ENCODE results near the gene EPS8L2. TPM values are rescaled to one million over a fixed set of nuclear protein-coding genes. Genes with fewer than 3 reads are reported as not detected.

The EPS8L2 gene
- total RNA-seq, 2 experiments from 2014 or later, result 12.4 to 12.6 TPM

DNA sequence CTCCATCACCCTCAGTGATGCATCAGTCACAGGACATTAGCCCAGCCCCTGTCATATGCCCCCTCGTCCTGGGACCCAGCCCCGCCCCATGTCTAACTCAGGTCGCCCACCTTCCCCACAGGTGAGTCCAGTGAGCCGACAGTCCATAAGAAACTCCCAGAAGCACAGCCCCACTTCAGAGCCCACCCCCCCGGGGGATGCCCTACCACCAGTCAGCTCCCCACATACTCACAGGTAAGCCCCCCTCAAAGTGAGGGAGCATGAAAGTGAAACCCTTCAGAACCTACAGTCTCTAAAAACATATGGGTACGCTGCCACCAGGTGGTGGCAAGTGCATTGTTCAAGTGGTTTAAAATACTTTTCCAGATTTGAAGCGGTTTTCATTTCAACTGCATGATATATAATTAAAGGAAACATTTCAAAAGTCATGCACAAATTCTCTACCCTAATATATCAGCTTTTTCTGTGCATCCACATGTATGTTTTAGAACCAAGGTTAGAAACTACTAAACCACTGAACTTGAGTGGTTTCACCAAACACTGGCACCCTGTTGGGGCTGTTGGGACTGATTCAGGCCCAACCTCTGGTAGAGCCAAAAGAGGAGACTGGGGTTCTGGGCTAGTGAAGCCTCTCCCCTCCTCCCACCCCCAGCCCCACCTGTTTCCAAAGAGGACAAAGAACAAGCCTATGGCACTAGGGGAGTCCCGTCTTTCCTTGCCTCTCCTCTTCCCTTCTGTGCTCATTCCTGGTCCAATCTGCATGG is 17.3 kb downstream of the EPS8L2 start:
- intact Hi-C loops (cut with micrococcal nuclease), result loop anchor here (1.0 to 5.0 kb wide), 5 partner anchors 27 to 186 kb away; partner anchors contain the start of genes HRAS and LRRC56

DNA sequence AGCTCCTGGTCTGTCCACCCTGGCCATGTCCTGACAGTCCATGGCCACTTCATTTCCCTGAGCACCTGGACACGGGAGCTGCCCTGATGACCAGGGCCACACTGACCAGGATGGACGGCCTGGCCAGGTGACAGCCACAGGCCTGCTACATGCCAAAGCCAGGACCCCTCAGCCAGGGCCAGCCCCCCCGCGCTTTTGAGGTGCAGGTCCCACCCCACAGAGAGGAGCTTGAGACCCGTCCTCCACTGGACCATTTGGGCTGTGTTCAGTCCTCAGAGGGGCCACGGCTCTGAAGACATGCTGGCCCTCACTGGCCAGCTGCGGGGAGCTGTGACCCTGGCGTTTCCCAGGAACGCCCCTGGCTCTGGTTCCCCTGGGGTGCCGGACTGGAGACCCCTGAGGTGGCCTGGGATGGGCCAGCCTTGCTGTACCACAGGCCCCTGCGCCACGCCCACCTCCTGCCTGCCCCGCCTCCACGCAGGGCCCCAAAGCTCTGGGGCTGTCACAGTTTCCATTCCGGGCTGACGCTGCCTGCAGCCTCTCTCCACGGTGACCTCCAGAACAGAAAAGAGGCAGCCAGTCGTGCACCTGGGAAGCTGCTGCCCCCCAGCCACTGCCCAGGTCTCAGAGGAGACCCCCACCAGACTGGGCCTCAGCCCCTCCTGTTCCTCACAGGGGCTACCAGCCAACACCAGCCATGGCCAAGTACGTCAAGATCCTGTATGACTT is 18.2 kb downstream of the EPS8L2 start:
- CTCF ChIA-PET, result interaction anchor here (0.9 to 10.1 kb wide), 12 partner anchors 17 to 190 kb away, joined by 3 to 129 read pairs (median 5); partner anchors contain the start of genes DEAF1, LMNTD2 and TMEM80
- intact Hi-C loops (cut with micrococcal nuclease), result loop anchor here (5.0 kb wide), 1 partner anchor 187 kb away; the partner anchor contains the start of genes HRAS and LRRC56
- H3K9me3 Mint-ChIP-seq, result no peaks in the 10 kb centered on the region

More for the DNA sequence above, 17.3 kb downstream of the EPS8L2 start:
- Mint-ChIP-seq H3K27me3 (peaks cover 14% of the 10 kb centered on the region), H3K36me3 (no peaks in the 10 kb centered on the region), H3K4me3 (peak overlapping the region; percentile 32), H3K4me1 (ENCODE audit: low read depth) (peaks cover 24% of the 10 kb centered on the region), H3K9me3 (no peaks in the 10 kb centered on the region), H3K27ac (peak overlapping the region; percentile 70)
- ChIA-PET POLR2A (interaction anchor here (0.9 to 1.1 kb wide), 2 partner anchors 28 to 43 kb away, joined by 3 read pairs; partner anchors contain the start of gene TMEM80), CTCF (interaction anchor here (0.9 to 10.1 kb wide), 17 partner anchors 11 to 189 kb away, joined by 3 to 129 read pairs (median 4); partner anchors contain the start of genes DEAF1, LMNTD2, PHRF1 and TMEM80)
- peak; percentile 65 for DNase-seq

DNA sequence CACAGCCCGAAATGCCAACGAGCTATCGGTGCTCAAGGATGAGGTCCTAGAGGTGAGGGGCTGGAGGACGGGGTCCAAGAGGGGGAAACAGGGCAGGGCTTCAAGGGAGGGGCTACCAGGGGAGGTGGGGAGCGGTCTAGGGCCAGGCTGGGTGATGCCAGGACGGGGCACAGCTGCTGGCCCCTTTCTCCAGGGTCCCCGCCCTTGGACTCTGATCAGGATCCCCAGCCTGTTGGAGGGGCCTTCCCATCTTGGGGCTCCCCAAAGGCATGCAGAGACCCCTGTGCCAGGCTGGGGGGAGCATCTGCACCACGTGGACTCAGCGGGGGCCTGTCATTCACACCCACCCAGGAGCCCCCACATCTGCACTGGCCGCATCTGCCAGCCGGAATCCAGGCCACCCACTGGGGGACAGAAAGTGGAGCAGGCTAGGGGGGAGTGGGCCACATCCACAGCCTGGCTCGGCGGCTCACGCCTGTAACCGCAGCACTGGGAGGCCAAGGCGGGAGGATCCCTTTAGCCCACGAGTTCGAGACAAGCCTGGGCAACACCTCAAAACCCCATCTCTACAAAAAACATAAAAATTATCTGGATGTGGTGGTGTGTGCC is 18.9 kb downstream of the EPS8L2 start:
- peaks cover 8% of the 10 kb centered on the region for H3K27me3 Mint-ChIP-seq
- peak overlapping the region; percentile 50 for H3K4me3 Mint-ChIP-seq
- no peaks in the 10 kb centered on the region for H3K36me3 Mint-ChIP-seq
- H3K9me3 Mint-ChIP-seq, result no peaks in the 10 kb centered on the region
- H3K27ac Mint-ChIP-seq, result no peak overlapping the region
- CTCF ChIA-PET, result interaction anchor here (1.4 to 10.1 kb wide), 7 partner anchors 18 to 170 kb away, joined by 4 to 129 read pairs (median 26); partner anchors contain the start of genes DEAF1 and TMEM80
- POLR2A ChIA-PET, result interaction anchor here (1.2 to 2.7 kb wide), 3 partner anchors 23 to 149 kb away, joined by 3 to 13 read pairs (median 4); partner anchors contain the start of genes DEAF1, PHRF1 and TMEM80
- no peak for DNase-seq
- intact Hi-C loops (cut with micrococcal nuclease), result loop anchor here (5.0 kb wide), 1 partner anchor 188 kb away; the partner anchor contains the start of genes HRAS and LRRC56
- peaks cover 24% of the 10 kb centered on the region for H3K4me1 Mint-ChIP-seq (ENCODE audit: low read depth)

More for the DNA sequence above, 18.2 kb downstream of the EPS8L2 start:
- DNase-seq, result peak; percentile 48
- H3K27ac Mint-ChIP-seq, result no peak overlapping the region
- no peak overlapping the region for H3K4me3 Mint-ChIP-seq
- peaks cover 12% of the 10 kb centered on the region for H3K27me3 Mint-ChIP-seq
- POLR2A ChIA-PET, result interaction anchor here (0.9 to 1.2 kb wide), 3 partner anchors 28 to 148 kb away, joined by 3 to 4 read pairs (median 3); partner anchors contain the start of genes PHRF1 and TMEM80
- peaks cover 24% of the 10 kb centered on the region for H3K4me1 Mint-ChIP-seq (ENCODE audit: low read depth)
- no peaks in the 10 kb centered on the region for H3K36me3 Mint-ChIP-seq

- Mint-ChIP-seq H3K4me3 (peak overlapping the region; percentile 43), H3K27ac (no peak overlapping the region), H3K27me3 (peaks cover 7% of the 10 kb centered on the region), H3K4me1 (ENCODE audit: low read depth) (peaks cover 24% of the 10 kb centered on the region), H3K9me3 (no peaks in the 10 kb centered on the region), H3K36me3 (no peaks in the 10 kb centered on the region)
- no peak for DNase-seq
- CTCF ChIA-PET, result interaction anchor here (0.6 to 10.1 kb wide), 14 partner anchors 10 to 207 kb away, joined by 3 to 129 read pairs (median 4); partner anchors contain the start of genes DEAF1, TALDO1 and TMEM80
- POLR2A ChIA-PET, result interaction anchor here (1.1 to 2.7 kb wide), 7 partner anchors 18 to 150 kb away, joined by 3 to 13 read pairs (median 5); partner anchors contain the start of genes DEAF1, TALDO1 and TMEM80
- intact Hi-C loops (cut with micrococcal nuclease), result loop anchor here (1.0 to 2.0 kb wide), 2 partner anchors 21 to 109 kb away; partner anchors contain the start of gene TALDO1
Measured at GRCh38 chr11:725624-726202, 19.7 kb downstream of the EPS8L2 start.

GRCh38 chr11:726278-727220 is 20.5 kb downstream of the EPS8L2 start:
- peaks cover 21% of the 10 kb centered on the region for H3K4me1 Mint-ChIP-seq (ENCODE audit: low read depth)
- peak overlapping the region; percentile 63 for H3K4me3 Mint-ChIP-seq
- no peaks in the 10 kb centered on the region for H3K36me3 Mint-ChIP-seq
- CTCF ChIA-PET, result interaction anchor here (0.6 to 10.1 kb wide), 19 partner anchors 11 to 208 kb away, joined by 3 to 129 read pairs (median 4); partner anchors contain the start of genes DEAF1, TALDO1 and TMEM80
- intact Hi-C loops (cut with micrococcal nuclease), result loop anchor here (1.0 to 2.0 kb wide), 2 partner anchors 20 to 110 kb away; partner anchors contain the start of gene TALDO1
- POLR2A ChIA-PET, result interaction anchor here (1.1 to 2.7 kb wide), 6 partner anchors 17 to 151 kb away, joined by 3 to 13 read pairs (median 5); partner anchors contain the start of genes DEAF1, TALDO1 and TMEM80
- no peak overlapping the region for H3K27ac Mint-ChIP-seq
- no peaks in the 10 kb centered on the region for H3K9me3 Mint-ChIP-seq
- peak; percentile 71 for DNase-seq
- H3K27me3 Mint-ChIP-seq, result peaks cover 4% of the 10 kb centered on the region

GRCh38 chr11:727281-727701 is 21.3 kb downstream of the EPS8L2 start:
- H3K9me3 Mint-ChIP-seq, result no peaks in the 10 kb centered on the region
- intact Hi-C loops (cut with micrococcal nuclease), result loop anchor here (2.0 kb wide), 1 partner anchor 20 kb away; the partner anchor contains the start of gene TALDO1
- no peak overlapping the region for H3K4me3 Mint-ChIP-seq
- H3K4me1 Mint-ChIP-seq (ENCODE audit: low read depth), result peaks cover 20% of the 10 kb centered on the region
- no peaks in the 10 kb centered on the region for H3K36me3 Mint-ChIP-seq
- H3K27me3 Mint-ChIP-seq, result peaks cover 2% of the 10 kb centered on the region
- no peak overlapping the region for H3K27ac Mint-ChIP-seq
- ChIA-PET CTCF (interaction anchor here (0.6 to 10.1 kb wide), 9 partner anchors 17 to 178 kb away, joined by 3 to 129 read pairs (median 5); partner anchors contain the start of genes DEAF1, TALDO1 and TMEM80), POLR2A (interaction anchor here (1.5 to 2.7 kb wide), 2 partner anchors 19 to 32 kb away, joined by 5 to 13 read pairs; partner anchors contain the start of genes DEAF1, TALDO1 and TMEM80)
- DNase-seq, result no peak

DNA sequence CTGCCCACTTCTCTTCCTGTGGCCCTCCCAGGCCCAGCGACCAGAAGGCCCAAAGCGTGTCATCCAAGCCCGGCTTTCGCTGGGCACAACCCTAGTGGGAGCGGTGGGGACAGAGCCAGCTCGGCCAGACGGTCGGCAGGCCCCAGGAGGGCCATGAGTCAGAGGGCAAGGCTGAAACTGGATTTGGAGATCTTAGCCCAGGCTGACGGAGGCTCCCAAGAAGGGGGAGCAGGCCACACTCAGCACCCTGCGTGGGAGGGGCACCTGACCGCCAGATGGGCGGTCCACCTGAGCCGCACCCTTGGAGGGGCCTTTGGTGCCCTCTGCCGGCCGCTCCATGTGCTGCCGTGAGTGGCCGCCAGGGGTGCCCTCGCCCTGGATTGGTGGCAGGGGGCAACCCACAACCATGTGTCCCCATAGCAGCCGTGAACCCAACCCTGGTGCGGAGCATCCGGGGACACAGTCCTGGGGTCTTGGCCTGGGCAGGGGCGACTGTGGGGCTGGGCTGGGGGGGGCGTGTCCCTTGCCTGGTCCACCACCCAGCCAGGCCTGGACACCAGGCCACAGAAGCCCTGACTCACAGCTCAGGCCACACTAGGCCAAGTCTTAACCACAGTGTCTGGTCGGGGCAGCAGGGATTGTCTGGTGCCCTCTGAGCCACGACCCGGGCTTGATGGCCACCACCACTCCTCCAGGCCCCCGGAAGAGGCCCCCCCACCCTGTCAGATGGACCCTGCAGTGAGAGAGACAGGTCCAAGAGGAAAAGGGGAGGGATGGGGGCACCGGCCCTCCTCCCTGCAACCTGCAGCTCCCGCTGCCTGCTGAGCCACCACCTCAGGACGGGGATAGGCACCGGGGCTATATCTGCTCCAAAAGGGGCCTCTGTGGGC is 22.1 kb downstream of the EPS8L2 start:
- peaks cover 18% of the 10 kb centered on the region for H3K4me1 Mint-ChIP-seq (ENCODE audit: low read depth)
- H3K27ac Mint-ChIP-seq, result no peak overlapping the region
- no peaks in the 10 kb centered on the region for H3K36me3 Mint-ChIP-seq
- peaks cover 1% of the 10 kb centered on the region for H3K27me3 Mint-ChIP-seq
- no peaks in the 10 kb centered on the region for H3K9me3 Mint-ChIP-seq
- ChIA-PET POLR2A (no interaction called here), CTCF (interaction anchor here (0.6 to 10.1 kb wide), 8 partner anchors 9 to 179 kb away, joined by 3 to 129 read pairs (median 4); partner anchors contain the start of genes DEAF1 and TMEM80)
- intact Hi-C loops (cut with micrococcal nuclease), result loop anchor here (2.0 kb wide), 1 partner anchor 19 kb away; the partner anchor contains the start of gene TALDO1
- DNase-seq, result peak; percentile 88
- no peak overlapping the region for H3K4me3 Mint-ChIP-seq

DNA sequence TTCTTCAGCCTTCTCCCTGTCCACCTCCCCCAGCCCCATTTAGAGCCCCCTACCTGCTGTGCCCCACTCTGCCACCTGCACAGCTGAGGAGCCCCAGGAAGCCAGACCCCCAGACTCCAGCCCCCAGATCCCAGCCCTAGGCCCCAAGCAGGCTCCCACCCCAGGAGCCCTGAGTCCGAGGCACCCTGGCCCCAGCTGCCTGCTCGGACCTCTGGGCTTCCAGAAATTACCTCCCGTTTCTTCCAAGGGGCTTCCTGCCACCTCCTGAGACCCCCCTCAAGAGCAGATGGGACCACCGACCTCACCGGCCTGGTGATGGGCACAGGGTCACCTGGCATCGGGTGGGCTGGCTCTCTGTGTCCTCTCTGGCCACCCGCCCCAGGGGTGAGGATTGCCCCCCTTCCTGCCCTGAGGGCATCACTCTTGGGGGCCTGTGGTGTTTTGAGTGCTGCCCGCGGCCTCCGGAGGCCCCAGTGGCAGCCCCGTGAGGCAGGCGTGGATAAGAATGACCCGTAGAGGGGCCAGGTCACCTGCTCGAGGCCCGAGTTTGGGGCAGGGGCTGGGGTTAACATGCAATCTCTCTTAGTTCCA is 23.0 kb downstream of the EPS8L2 start:
- Mint-ChIP-seq H3K27ac (no peak overlapping the region), H3K4me1 (ENCODE audit: low read depth) (peaks cover 15% of the 10 kb centered on the region), H3K36me3 (no peaks in the 10 kb centered on the region), H3K9me3 (no peaks in the 10 kb centered on the region), H3K4me3 (no peak overlapping the region), H3K27me3 (no peaks in the 10 kb centered on the region)
- ChIA-PET POLR2A (no interaction called here), CTCF (interaction anchor here (0.8 to 10.1 kb wide), 4 partner anchors 10 to 174 kb away, joined by 3 to 129 read pairs (median 4); no protein-coding TSS in a partner anchor)
- intact Hi-C loops (cut with micrococcal nuclease), result no loop called here
- DNase-seq, result no peak
